DOHH2 (cell line): ENCODE results near the gene FAM149A.

Source experiments
- H3F3A ChIP-seq: fragments of 200-600 bp; sonication (generic), shearing (Covaris generic); 2 replicates; pipeline ENCODE4 v1.6.0; 2016; ENCODE audit warnings: antibody characterized with exemption, mild to moderate bottlenecking; ENCODE audit not compliant: control insufficient read depth, insufficient read depth
- H3K27ac ChIP-seq: fragments of 200-600 bp; sonication (generic); 2 replicates; pipeline ENCODE4 v1.5.1; 2014; ENCODE audit warnings: low read depth, mild to moderate bottlenecking, low read length, moderate library complexity
- H3K27me3 ChIP-seq: fragments of 200-600 bp; sonication (generic); 2 replicates; pipeline ENCODE4 v1.6.1; 2014; ENCODE audit warnings: mild to moderate bottlenecking, low read length, mixed read lengths; ENCODE audit not compliant: control insufficient read depth
- H3K36me3 ChIP-seq: fragments of 200-600 bp; sonication (generic); 2 replicates; pipeline ENCODE4 v1.6.1; 2014; ENCODE audit warnings: mild to moderate bottlenecking, low read length, moderate library complexity, mixed read lengths; ENCODE audit not compliant: control insufficient read depth
- H3K4me1 ChIP-seq: fragments of 200-600 bp; sonication (generic); 2 replicates; pipeline ENCODE4 v1.6.1; 2014; ENCODE audit warnings: mild to moderate bottlenecking, low read length, mixed read lengths; ENCODE audit not compliant: control insufficient read depth
- H3K4me2 ChIP-seq: fragments of 200-600 bp; sonication (generic); 2 replicates; pipeline ENCODE4 v1.6.0; 2014; ENCODE audit warnings: mild to moderate bottlenecking, low read length, moderate library complexity
- H3K4me3 ChIP-seq: fragments of 200-600 bp; sonication (generic); 2 replicates; pipeline ENCODE4 v1.5.1; 2014; ENCODE audit warnings: mild to moderate bottlenecking, low read length, mixed read lengths
- H3K79me2 ChIP-seq: fragments of 200-600 bp; sonication (generic); 2 replicates; pipeline ENCODE4 v1.6.1; 2014; ENCODE audit warnings: mild to moderate bottlenecking, low read length, mixed read lengths; ENCODE audit not compliant: control insufficient read depth
- H3K9me2 ChIP-seq: fragments of 200-600 bp; sonication (generic); replicated peaks from 2 replicates; pipeline ENCODE4 v1.6.1; 2014; ENCODE audit warnings: mild to moderate bottlenecking, low read length, mixed read lengths; ENCODE audit not compliant: control insufficient read depth
- H3K9me3 ChIP-seq: fragments of 200-600 bp; sonication (generic); 2 replicates; pipeline ENCODE4 v1.6.1; 2014; ENCODE audit warnings: antibody characterized with exemption, low read length, mixed read lengths; ENCODE audit not compliant: control insufficient read depth, insufficient read depth
- H4K20me1 ChIP-seq: fragments of 200-600 bp; sonication (generic); 2 replicates; pipeline ENCODE4 v1.6.0; 2014; ENCODE audit warnings: low read depth, mild to moderate bottlenecking, antibody characterized with exemption, low read length, moderate library complexity; ENCODE audit not compliant: control insufficient read depth, insufficient read depth
- CTCF ChIP-seq: fragments of 200-600 bp; sonication (generic); IDR thresholded peaks from one replicate; pipeline ENCODE4 v1.5.1; 2014; ENCODE audit warnings: antibody characterized with exemption, mild to moderate bottlenecking, low read depth, low read length; ENCODE audit not compliant: poor library complexity, severe bottlenecking
- EZH2phosphoT487 ChIP-seq: fragments of 200-600 bp; sonication (generic); IDR thresholded peaks from 2 replicates; pipeline ENCODE4 v1.6.1; 2017; ENCODE audit warnings: borderline replicate concordance, mild to moderate bottlenecking, antibody characterized with exemption, low read length, moderate library complexity, mixed read lengths

Gene FAM149A

DNA sequence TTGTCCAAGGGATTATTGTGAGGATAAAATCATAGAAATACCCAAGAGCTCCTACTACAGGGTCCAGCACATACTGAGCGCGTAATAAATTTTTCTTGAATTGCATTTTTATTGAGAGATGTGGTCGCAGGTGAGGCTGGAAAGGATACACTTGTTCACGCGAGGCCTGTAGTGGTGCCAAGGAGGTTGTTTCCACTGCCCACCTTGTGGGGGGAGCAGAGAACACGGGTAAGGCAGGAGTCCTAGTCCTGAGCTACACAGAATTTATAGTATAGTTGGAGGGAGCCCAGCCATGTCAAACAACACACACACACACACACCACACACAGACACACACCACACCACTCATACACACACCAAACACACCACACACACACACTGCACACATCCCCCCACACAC, 55.1 kb downstream of the FAM149A start:
- Histone ChIP-seq H4K20me1 (no peaks in the 10 kb centered on the region), H3K9me3 (no peaks in the 10 kb centered on the region), H3K79me2 (no peaks in the 10 kb centered on the region), H3K4me1 (peaks cover 79% of the 10 kb centered on the region), H3K4me2 (peak overlapping the region; percentile 83), H3K9me2 (no peaks in the 10 kb centered on the region), H3F3A (peaks cover 24% of the 10 kb centered on the region), H3K36me3 (peaks cover 11% of the 10 kb centered on the region), H3K4me3 (peak overlapping the region; percentile 40), H3K27ac (peak overlapping the region; percentile 87), H3K27me3 (no peaks in the 10 kb centered on the region)
- no peak for TF ChIP-seq EZH2phosphoT487
- TF ChIP-seq CTCF: no peak

- H3F3A ChIP-seq: peaks cover 17% of the 10 kb centered on the region
- H3K4me3 ChIP-seq: peak overlapping the region; percentile 47
- H3K27ac ChIP-seq: peak overlapping the region; percentile 87
- peaks cover 63% of the 10 kb centered on the region for H3K4me1 ChIP-seq
- H3K79me2 ChIP-seq: no peaks in the 10 kb centered on the region
- H4K20me1 ChIP-seq: no peaks in the 10 kb centered on the region
- H3K9me2 ChIP-seq: no peaks in the 10 kb centered on the region
- TF ChIP-seq CTCF: no peak
- no peak for TF ChIP-seq EZH2phosphoT487
- H3K9me3 ChIP-seq: no peaks in the 10 kb centered on the region
- H3K36me3 ChIP-seq: peaks cover 6% of the 10 kb centered on the region
- H3K27me3 ChIP-seq: no peaks in the 10 kb centered on the region
- H3K4me2 ChIP-seq: peak overlapping the region; percentile 83
Observed at GRCh38 chr4:186161138-186161537, 56.6 kb downstream of the FAM149A start.

DNA sequence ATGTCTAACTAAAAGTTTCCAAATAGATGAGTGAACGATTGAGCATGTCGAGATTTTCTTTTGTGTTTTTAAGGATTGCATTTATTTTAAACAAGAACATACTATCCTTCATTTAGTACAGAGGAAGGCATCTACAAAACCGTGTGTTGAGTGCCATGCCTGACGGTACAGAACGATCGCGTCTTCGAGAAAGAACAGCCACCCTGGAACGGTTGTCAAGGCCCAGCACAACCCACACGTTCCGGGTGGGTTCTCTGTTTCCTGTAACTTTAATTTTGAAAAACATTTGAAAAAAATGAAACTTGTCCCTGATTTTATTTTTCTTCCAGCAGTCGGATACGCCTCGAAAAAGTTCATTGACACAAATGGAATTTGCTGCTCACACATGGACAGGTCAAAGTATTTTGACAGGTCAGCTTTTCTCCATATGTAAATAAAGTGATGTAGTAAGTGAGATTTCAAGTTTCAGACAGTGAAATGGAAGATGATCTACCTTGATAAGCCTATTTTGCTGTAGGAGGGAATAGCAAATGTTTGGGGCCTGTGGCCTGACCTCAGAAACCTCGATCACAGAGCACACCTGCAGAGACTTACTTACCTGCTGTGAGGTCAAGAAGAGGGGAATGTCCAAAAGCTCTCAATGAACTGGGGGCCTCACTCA, 62.5 kb downstream of the FAM149A start:
- H3F3A ChIP-seq: no peaks in the 10 kb centered on the region; the same call in 1 of the 2 replicates
- H3K4me3 ChIP-seq: no peak overlapping the region
- H3K27me3 ChIP-seq: no peaks in the 10 kb centered on the region
- H3K4me1 ChIP-seq: peaks cover 24% of the 10 kb centered on the region
- TF ChIP-seq CTCF: no peak
- no peak overlapping the region for H3K27ac ChIP-seq
- no peaks in the 10 kb centered on the region for H3K36me3 ChIP-seq
- H4K20me1 ChIP-seq: no peaks in the 10 kb centered on the region
- H3K9me2 ChIP-seq: no peaks in the 10 kb centered on the region
- no peak overlapping the region for H3K4me2 ChIP-seq
- no peaks in the 10 kb centered on the region for H3K9me3 ChIP-seq
- no peaks in the 10 kb centered on the region for H3K79me2 ChIP-seq

DNA sequence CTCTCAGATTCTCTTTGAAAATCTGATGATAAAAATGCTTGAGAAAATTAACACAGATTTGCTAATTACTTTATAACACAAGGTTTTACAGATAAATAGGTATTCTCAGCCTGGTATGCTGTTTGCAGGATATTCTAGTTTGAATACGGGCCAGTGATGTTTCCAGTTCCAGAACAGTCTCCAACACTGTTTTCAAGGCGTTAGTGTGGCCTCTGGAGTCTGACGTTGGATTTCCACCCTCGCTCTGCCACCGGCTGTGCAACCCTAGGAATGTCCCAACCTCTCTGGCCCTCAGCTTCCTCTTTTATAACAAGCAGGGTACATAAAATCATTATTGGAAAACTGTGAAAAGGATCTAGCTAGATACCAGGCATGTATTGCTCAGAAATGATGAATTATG, 63.1 kb downstream of the FAM149A start:
- H3K4me2 ChIP-seq: no peak overlapping the region
- TF ChIP-seq EZH2phosphoT487: no peak
- no peak for TF ChIP-seq CTCF

More for the DNA sequence above, 63.1 kb downstream of the FAM149A start:
- Histone ChIP-seq H3K27me3 (no peaks in the 10 kb centered on the region), H3K4me3 (no peak overlapping the region), H3F3A (no peaks in the 10 kb centered on the region; the same call in 1 of the 2 replicates), H3K4me1 (peaks cover 19% of the 10 kb centered on the region), H4K20me1 (no peaks in the 10 kb centered on the region), H3K9me2 (no peaks in the 10 kb centered on the region), H3K9me3 (no peaks in the 10 kb centered on the region), H3K27ac (no peak overlapping the region), H3K36me3 (no peaks in the 10 kb centered on the region), H3K79me2 (no peaks in the 10 kb centered on the region)
